Measurements from ENCODE around the gene HCFC1R1.

HCFC1R1 gene

GRCh38 chr16:2990891-2991290 is 32.9 kb downstream of the HCFC1R1 start:
- no peak for ATAC-seq
- H3K4me3 Mint-ChIP-seq: no peak overlapping the region
- no peaks in the 10 kb centered on the region for H3K9me3 Mint-ChIP-seq
- H3K27ac Mint-ChIP-seq: no peak overlapping the region
- H3K36me3 Mint-ChIP-seq (ENCODE audit: low read depth): no peaks in the 10 kb centered on the region
- no peaks in the 10 kb centered on the region for H3K27me3 Mint-ChIP-seq
- H3K4me1 Mint-ChIP-seq: no peaks in the 10 kb centered on the region
- no peak for DNase-seq

GRCh38 chr16:2988590-2989099 is 35.1 kb downstream of the HCFC1R1 start:
- Mint-ChIP-seq H3K4me1 (peaks cover 3% of the 10 kb centered on the region), H3K9me3 (no peaks in the 10 kb centered on the region), H3K4me3 (no peak overlapping the region), H3K27me3 (no peaks in the 10 kb centered on the region), H3K36me3 (ENCODE audit: low read depth) (no peaks in the 10 kb centered on the region), H3K27ac (no peak overlapping the region)
- ATAC-seq (no peak), DNase-seq (no peak)

GRCh38 chr16:2987833-2988232 is 35.9 kb downstream of the HCFC1R1 start:
- ATAC-seq: no peak
- no peaks in the 10 kb centered on the region for H3K36me3 Mint-ChIP-seq (ENCODE audit: low read depth)
- DNase-seq: no peak
- no peaks in the 10 kb centered on the region for H3K27me3 Mint-ChIP-seq
- peaks cover 5% of the 10 kb centered on the region for H3K4me1 Mint-ChIP-seq
- H3K27ac Mint-ChIP-seq: no peak overlapping the region
- no peaks in the 10 kb centered on the region for H3K9me3 Mint-ChIP-seq
- no peak overlapping the region for H3K4me3 Mint-ChIP-seq

GRCh38 chr16:2987286-2987685 is 36.5 kb downstream of the HCFC1R1 start:
- peaks cover 6% of the 10 kb centered on the region for H3K4me1 Mint-ChIP-seq
- no peak overlapping the region for H3K4me3 Mint-ChIP-seq
- no peak for DNase-seq
- ATAC-seq: no peak
- H3K27me3 Mint-ChIP-seq: no peaks in the 10 kb centered on the region
- no peaks in the 10 kb centered on the region for H3K9me3 Mint-ChIP-seq
- H3K27ac Mint-ChIP-seq: no peak overlapping the region
- no peaks in the 10 kb centered on the region for H3K36me3 Mint-ChIP-seq (ENCODE audit: low read depth)

GRCh38 chr16:2986623-2987188 is 37.0 kb downstream of the HCFC1R1 start:
- no peak overlapping the region for H3K4me3 Mint-ChIP-seq
- H3K4me1 Mint-ChIP-seq: peaks cover 8% of the 10 kb centered on the region
- H3K36me3 Mint-ChIP-seq (ENCODE audit: low read depth): no peaks in the 10 kb centered on the region
- DNase-seq (no peak), ATAC-seq (no peak)
- no peak overlapping the region for H3K27ac Mint-ChIP-seq
- H3K27me3 Mint-ChIP-seq: no peaks in the 10 kb centered on the region
- H3K9me3 Mint-ChIP-seq: no peaks in the 10 kb centered on the region

GRCh38 chr16:2985893-2986355 is 37.8 kb downstream of the HCFC1R1 start:
- DNase-seq: no peak
- H3K9me3 Mint-ChIP-seq: no peaks in the 10 kb centered on the region
- ATAC-seq: no peak
- H3K4me1 Mint-ChIP-seq: peaks cover 14% of the 10 kb centered on the region
- H3K4me3 Mint-ChIP-seq: no peak overlapping the region
- H3K27me3 Mint-ChIP-seq: no peaks in the 10 kb centered on the region
- no peaks in the 10 kb centered on the region for H3K36me3 Mint-ChIP-seq (ENCODE audit: low read depth)
- H3K27ac Mint-ChIP-seq: no peak overlapping the region

GRCh38 chr16:2985462-2985861 is 38.3 kb downstream of the HCFC1R1 start:
- Mint-ChIP-seq H3K4me3 (no peak overlapping the region), H3K4me1 (peaks cover 16% of the 10 kb centered on the region), H3K27me3 (no peaks in the 10 kb centered on the region), H3K36me3 (ENCODE audit: low read depth) (no peaks in the 10 kb centered on the region), H3K27ac (no peak overlapping the region), H3K9me3 (no peaks in the 10 kb centered on the region)
- no peak for DNase-seq
- ATAC-seq: no peak

GRCh38 chr16:2983706-2984136 is 40.0 kb downstream of the HCFC1R1 start:
- Mint-ChIP-seq H3K27me3 (no peaks in the 10 kb centered on the region), H3K4me3 (peak overlapping the region; percentile 21)
- peak; percentile 84 for DNase-seq

GRCh38 chr16:2982402-2982801 is 41.3 kb downstream of the HCFC1R1 start:
- Mint-ChIP-seq H3K36me3 (ENCODE audit: low read depth) (peaks cover 11% of the 10 kb centered on the region), H3K4me3 (no peak overlapping the region), H3K27ac (peak overlapping the region; percentile 9), H3K9me3 (no peaks in the 10 kb centered on the region), H3K27me3 (no peaks in the 10 kb centered on the region), H3K4me1 (peaks cover 18% of the 10 kb centered on the region)
- ATAC-seq: no peak
- DNase-seq: no peak

More at GRCh38 chr16:2983706-2984136, 40.0 kb downstream of the HCFC1R1 start:
- peak; percentile 58 for ATAC-seq
- Mint-ChIP-seq H3K36me3 (ENCODE audit: low read depth) (peaks cover 4% of the 10 kb centered on the region), H3K27ac (no peak overlapping the region), H3K4me1 (peaks cover 18% of the 10 kb centered on the region), H3K9me3 (no peaks in the 10 kb centered on the region)

GRCh38 chr16:2981899-2982250 is 41.9 kb downstream of the HCFC1R1 start:
- H3K27ac Mint-ChIP-seq: peak overlapping the region; percentile 80
- ATAC-seq (no peak), DNase-seq (no peak)
- peaks cover 13% of the 10 kb centered on the region for H3K36me3 Mint-ChIP-seq (ENCODE audit: low read depth)
- H3K9me3 Mint-ChIP-seq: no peaks in the 10 kb centered on the region
- H3K4me3 Mint-ChIP-seq: peak overlapping the region; percentile 74
- peaks cover 18% of the 10 kb centered on the region for H3K4me1 Mint-ChIP-seq
- no peaks in the 10 kb centered on the region for H3K27me3 Mint-ChIP-seq

- no peak for ATAC-seq
- H3K4me3 Mint-ChIP-seq: peak overlapping the region; percentile 86
These were observed 42.4 kb downstream of the HCFC1R1 start for GRCh38 chr16:2981177-2981898.

GRCh38 chr16:2980227-2981176 is 43.2 kb downstream of the HCFC1R1 start, which contains the start of gene PKMYT1:
Gene PKMYT1, minus strand, starts transcription at chr16:2980446. Its CDS starts 789 bp downstream, at chr16:2979657.
- H3K27ac Mint-ChIP-seq: peak within 1 kb of the TSS; percentile 81
- H3K36me3 Mint-ChIP-seq (ENCODE audit: low read depth): peaks cover 13% of the 10 kb centered on the region
- ATAC-seq (peak; percentile 80), DNase-seq (peak; percentile 98)
- no peaks in the 10 kb centered on the region for H3K27me3 Mint-ChIP-seq
- H3K4me3 Mint-ChIP-seq: peak within 1 kb of the TSS; percentile 86
- peaks cover 18% of the 10 kb centered on the region for H3K4me1 Mint-ChIP-seq
- no peaks in the 10 kb centered on the region for H3K9me3 Mint-ChIP-seq

More at GRCh38 chr16:2981177-2981898, 42.4 kb downstream of the HCFC1R1 start:
- H3K27me3 Mint-ChIP-seq: no peaks in the 10 kb centered on the region
- H3K4me1 Mint-ChIP-seq: peaks cover 18% of the 10 kb centered on the region
- H3K36me3 Mint-ChIP-seq (ENCODE audit: low read depth): peaks cover 13% of the 10 kb centered on the region
- H3K9me3 Mint-ChIP-seq: no peaks in the 10 kb centered on the region
- H3K27ac Mint-ChIP-seq: peak overlapping the region; percentile 81
- DNase-seq: no peak

GRCh38 chr16:2979669-2980226 is 44.0 kb downstream of the HCFC1R1 start:
- Mint-ChIP-seq H3K4me1 (peaks cover 18% of the 10 kb centered on the region), H3K36me3 (ENCODE audit: low read depth) (peaks cover 13% of the 10 kb centered on the region), H3K9me3 (no peaks in the 10 kb centered on the region), H3K27ac (peak overlapping the region; percentile 73), H3K27me3 (no peaks in the 10 kb centered on the region), H3K4me3 (peak overlapping the region; percentile 86)
- ATAC-seq (peak; percentile 4), DNase-seq (peak; percentile 41)

GRCh38 chr16:2977440-2977839 is 46.3 kb downstream of the HCFC1R1 start:
- peak overlapping the region; percentile 34 for H3K4me3 Mint-ChIP-seq
- no peak for ATAC-seq
- no peaks in the 10 kb centered on the region for H3K9me3 Mint-ChIP-seq
- peaks cover 20% of the 10 kb centered on the region for H3K36me3 Mint-ChIP-seq (ENCODE audit: low read depth)
- no peak overlapping the region for H3K27ac Mint-ChIP-seq
- peaks cover 13% of the 10 kb centered on the region for H3K4me1 Mint-ChIP-seq
- no peak for DNase-seq
- no peaks in the 10 kb centered on the region for H3K27me3 Mint-ChIP-seq
